ENCODE results near the gene ANKRD53.

ANKRD53 gene

GRCh38 chr2:70954886-70955285 lies 23.5 kb upstream of the ANKRD53 start:
- TF ChIP-seq CTCF (IDR thresholded peaks at IDR 0.05; ENCODE audit: insufficient read depth, low read length, poor library complexity, severe bottlenecking): no peak
- no peak for TF ChIP-seq EZH2phosphoT487 (conservative IDR thresholded peaks at IDR 0.05; ENCODE audit: low read length)
- no peak overlapping the region for H3K4me2 ChIP-seq (ENCODE audit: low read depth, low read length, poor library complexity, severe bottlenecking)
- no peaks in the 10 kb centered on the region for H3K27me3 ChIP-seq (ENCODE audit: low read length)
- H3F3A ChIP-seq (ENCODE audit: insufficient read depth): no peaks in the 10 kb centered on the region
- H3K79me2 ChIP-seq (ENCODE audit: insufficient read depth, low read length): no peaks in the 10 kb centered on the region
- no peaks in the 10 kb centered on the region for H3K9me2 ChIP-seq (replicated peaks; ENCODE audit: insufficient read depth, low read length)
- H3K4me3 ChIP-seq (ENCODE audit: insufficient read depth, low read length, poor library complexity, severe bottlenecking): no peak overlapping the region
- no peak overlapping the region for H2AFZ ChIP-seq (ENCODE audit: low read depth, low read length, severe bottlenecking)
- H3K27ac ChIP-seq (ENCODE audit: low read depth, low read length): no peak overlapping the region
- H3K9me3 ChIP-seq (ENCODE audit: insufficient read depth, low read length): no peaks in the 10 kb centered on the region
- H3K9ac ChIP-seq (ENCODE audit: low read length): no peak overlapping the region
- no peaks in the 10 kb centered on the region for H3K36me3 ChIP-seq (ENCODE audit: low read length)
- no peaks in the 10 kb centered on the region for H4K20me1 ChIP-seq (ENCODE audit: low read depth, low read length)

GRCh38 chr2:70956141-70956540 lies 22.3 kb upstream of the ANKRD53 start:
- TF ChIP-seq CTCF (IDR thresholded peaks at IDR 0.05; ENCODE audit: insufficient read depth, low read length, poor library complexity, severe bottlenecking): no peak
- TF ChIP-seq EZH2phosphoT487 (conservative IDR thresholded peaks at IDR 0.05; ENCODE audit: low read length): no peak
- H3K9me2 ChIP-seq (replicated peaks; ENCODE audit: insufficient read depth, low read length): no peaks in the 10 kb centered on the region
- H3K9me3 ChIP-seq (ENCODE audit: insufficient read depth, low read length): no peaks in the 10 kb centered on the region

GRCh38 chr2:70957798-70958197 lies 20.6 kb upstream of the ANKRD53 start:
- no peak for TF ChIP-seq CTCF (IDR thresholded peaks at IDR 0.05; ENCODE audit: insufficient read depth, low read length, poor library complexity, severe bottlenecking)
- no peak for TF ChIP-seq EZH2phosphoT487 (conservative IDR thresholded peaks at IDR 0.05; ENCODE audit: low read length)
- no peaks in the 10 kb centered on the region for H3F3A ChIP-seq (ENCODE audit: insufficient read depth)
- no peaks in the 10 kb centered on the region for H4K20me1 ChIP-seq (ENCODE audit: low read depth, low read length)
- no peak overlapping the region for H3K9ac ChIP-seq (ENCODE audit: low read length)
- no peaks in the 10 kb centered on the region for H3K9me2 ChIP-seq (replicated peaks; ENCODE audit: insufficient read depth, low read length)
- H3K9me3 ChIP-seq (ENCODE audit: insufficient read depth, low read length): no peaks in the 10 kb centered on the region
- H2AFZ ChIP-seq (ENCODE audit: low read depth, low read length, severe bottlenecking): no peak overlapping the region
- no peaks in the 10 kb centered on the region for H3K27me3 ChIP-seq (ENCODE audit: low read length)
- no peak overlapping the region for H3K4me2 ChIP-seq (ENCODE audit: low read depth, low read length, poor library complexity, severe bottlenecking)
- no peaks in the 10 kb centered on the region for H3K36me3 ChIP-seq (ENCODE audit: low read length)
- no peak overlapping the region for H3K27ac ChIP-seq (ENCODE audit: low read depth, low read length)
- H3K79me2 ChIP-seq (ENCODE audit: insufficient read depth, low read length): no peaks in the 10 kb centered on the region
- no peak overlapping the region for H3K4me3 ChIP-seq (ENCODE audit: insufficient read depth, low read length, poor library complexity, severe bottlenecking)

More at GRCh38 chr2:70956141-70956540, 22.3 kb upstream of the ANKRD53 start:
- H3K36me3 ChIP-seq (ENCODE audit: low read length): no peaks in the 10 kb centered on the region
- H2AFZ ChIP-seq (ENCODE audit: low read depth, low read length, severe bottlenecking): no peak overlapping the region
- H3K4me2 ChIP-seq (ENCODE audit: low read depth, low read length, poor library complexity, severe bottlenecking): no peak overlapping the region
- no peak overlapping the region for H3K27ac ChIP-seq (ENCODE audit: low read depth, low read length)
- no peaks in the 10 kb centered on the region for H4K20me1 ChIP-seq (ENCODE audit: low read depth, low read length)
- no peaks in the 10 kb centered on the region for H3K27me3 ChIP-seq (ENCODE audit: low read length)
- no peaks in the 10 kb centered on the region for H3K79me2 ChIP-seq (ENCODE audit: insufficient read depth, low read length)
- H3F3A ChIP-seq (ENCODE audit: insufficient read depth): no peaks in the 10 kb centered on the region
- H3K4me3 ChIP-seq (ENCODE audit: insufficient read depth, low read length, poor library complexity, severe bottlenecking): no peak overlapping the region
- no peak overlapping the region for H3K9ac ChIP-seq (ENCODE audit: low read length)
